Psoas muscle (tissue), 8 donors: ENCODE results near the gene ANXA2. TPM values are rescaled to one million over a fixed set of nuclear protein-coding genes. Genes with fewer than 3 reads are reported as not detected.

Experiments
- ATAC-seq, 4 donors: fragments of 200-7000 bp; cut with Tn5 transposase; one replicate each; pipeline ENCODE4 v1.9.1; 2020; ENCODE audit warnings: moderate library complexity in 3 of 4, mild to moderate bottlenecking in 2 of 4
- DNase-seq, 2 donors: peaks; one replicate each; pipeline ENCODE4 v3.0.0-alpha.2; 2020
- H3K27ac ChIP-seq: fragments of 200-600 bp; one replicate; pipeline ENCODE4 v1.8.0; 2022
- H3K27me3 ChIP-seq, 3 donors: fragments of 200-600 bp in 1 of 3; one replicate each; pipeline versions ENCODE4 v1.6.1 to v1.8.0; 2013 to 2022; ENCODE audit warnings: low read length in 2 of 3, mild to moderate bottlenecking in 2 of 3, moderate library complexity in 1 of 3; ENCODE audit not compliant: insufficient read depth in 3 of 3
- H3K36me3 ChIP-seq, 2 donors: fragments of 200-600 bp in 1 of 2; one replicate each; pipeline versions ENCODE4 v1.6.1 to v1.8.0; 2013 to 2022; ENCODE audit warnings: low read depth in 1 of 2, mild to moderate bottlenecking in 1 of 2, moderate library complexity in 1 of 2; ENCODE audit not compliant: insufficient read depth in 1 of 2
- H3K4me1 ChIP-seq: fragments of 200-600 bp; one replicate; pipeline ENCODE4 v1.8.0; 2022
- H3K4me3 ChIP-seq: fragments of 200-600 bp; one replicate; pipeline ENCODE4 v1.8.0; 2022; ENCODE audit warnings: mild to moderate bottlenecking
- H3K9me3 ChIP-seq: fragments of 200-600 bp; one replicate; pipeline ENCODE4 v1.8.0; 2022
- WGBS, 3 donors: extraction: QIAGEN DNeasy Blood & Tissue Kit; methylation state at CpG; one replicate each; pipeline versions ENCODE4 v1.1.6 to v1.1.7; 2013; 5-methylcytosine and 5-hydroxymethylcytosine counted together
- intact Hi-C, 2 donors: fragments of 100-400 bp; cut with DNase I; formaldehyde crosslinking; loops; one replicate each; pipeline versions ENCODE4 v1.11.0 to v1.14.2; 2022
- polyA plus RNA-seq, 3 donors: library from polyadenylated mRNA; stranded (reverse); fragments of 200-250 nt; gene quantifications; one replicate each; pipeline ENCODE4 v1.2.3, GENCODE V29; 2013
- total RNA-seq, 4 donors: library from RNA; stranded (reverse); fragmentation: NEBNext Ultra II Directional in 2 of 4; extraction: Animal tissue kit (Norgen Biotek cat#: 25700) in 2 of 4; gene quantifications; one replicate each; pipeline versions ENCODE4 v1.2.1 to v1.2.4, GENCODE V29; 2021 to 2023
- TF ChIP-seq, protein P1 (sequence below): fragments of 200-600 bp; IDR thresholded peaks from one replicate; pipeline ENCODE4 v1.8.0; 2022; ENCODE audit warnings: antibody characterized with exemption
- donor health status: healthy with polysubstance abuse.
- donor health status: DM: no; HTN: no; CAD: no; lungs with moderate emphysema.
- donor health status: Bipolar disorder and iron deficiency.
- donor health status: healthy.
- donor health status: DM: yes; HTN: yes; CAD: no.
- donor health status: DM: no; HTN: no; CAD: no.
- donor health status: DM: no; HTN: no; CAD: no.
- donor health status: DM: yes; HTN: yes; CAD: no.

Gene ANXA2
- total and polyA plus RNA-seq, 7 donors: 140 to 2,117 (median 350) TPM

DNA sequence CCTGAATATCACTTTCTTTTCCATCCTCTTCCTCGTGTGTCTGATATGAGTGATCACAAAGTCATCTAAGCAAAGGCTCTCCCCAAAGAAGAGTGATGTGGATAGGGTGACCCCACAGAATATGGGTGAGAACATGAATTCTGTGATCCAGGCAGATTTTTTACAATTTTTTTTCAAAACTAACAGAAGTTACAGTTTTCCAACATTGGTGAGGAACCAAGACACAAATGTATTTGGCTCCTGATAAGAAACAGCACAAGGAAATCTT lies 27.0 kb downstream of the ANXA2 start:
- DNase-seq: no peak
- TF ChIP-seq, protein P1, sequence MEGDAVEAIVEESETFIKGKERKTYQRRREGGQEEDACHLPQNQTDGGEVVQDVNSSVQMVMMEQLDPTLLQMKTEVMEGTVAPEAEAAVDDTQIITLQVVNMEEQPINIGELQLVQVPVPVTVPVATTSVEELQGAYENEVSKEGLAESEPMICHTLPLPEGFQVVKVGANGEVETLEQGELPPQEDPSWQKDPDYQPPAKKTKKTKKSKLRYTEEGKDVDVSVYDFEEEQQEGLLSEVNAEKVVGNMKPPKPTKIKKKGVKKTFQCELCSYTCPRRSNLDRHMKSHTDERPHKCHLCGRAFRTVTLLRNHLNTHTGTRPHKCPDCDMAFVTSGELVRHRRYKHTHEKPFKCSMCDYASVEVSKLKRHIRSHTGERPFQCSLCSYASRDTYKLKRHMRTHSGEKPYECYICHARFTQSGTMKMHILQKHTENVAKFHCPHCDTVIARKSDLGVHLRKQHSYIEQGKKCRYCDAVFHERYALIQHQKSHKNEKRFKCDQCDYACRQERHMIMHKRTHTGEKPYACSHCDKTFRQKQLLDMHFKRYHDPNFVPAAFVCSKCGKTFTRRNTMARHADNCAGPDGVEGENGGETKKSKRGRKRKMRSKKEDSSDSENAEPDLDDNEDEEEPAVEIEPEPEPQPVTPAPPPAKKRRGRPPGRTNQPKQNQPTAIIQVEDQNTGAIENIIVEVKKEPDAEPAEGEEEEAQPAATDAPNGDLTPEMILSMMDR: no peak
- H3K9me3 ChIP-seq: no peaks in the 10 kb centered on the region
- 25 to 38% (median 30%) methylated on average over 1 of the region's 1 CpG for WGBS, 3 donors
- ATAC-seq: no peak
- intact Hi-C loops: loop anchor here in 1 of 2 donors (5.0 kb wide), 1 partner anchor 106 kb away; the partner anchor contains the start of gene ICE2
- peak overlapping the region; percentile 5 for H3K4me3 ChIP-seq
- H3K27ac ChIP-seq: peak overlapping the region; percentile 79
- H3K36me3 ChIP-seq: peaks cover 4 to 33% of the 10 kb centered on the region in 2 donors
- H3K4me1 ChIP-seq: peaks cover 58% of the 10 kb centered on the region
- no peaks in the 10 kb centered on the region for H3K27me3 ChIP-seq

DNA sequence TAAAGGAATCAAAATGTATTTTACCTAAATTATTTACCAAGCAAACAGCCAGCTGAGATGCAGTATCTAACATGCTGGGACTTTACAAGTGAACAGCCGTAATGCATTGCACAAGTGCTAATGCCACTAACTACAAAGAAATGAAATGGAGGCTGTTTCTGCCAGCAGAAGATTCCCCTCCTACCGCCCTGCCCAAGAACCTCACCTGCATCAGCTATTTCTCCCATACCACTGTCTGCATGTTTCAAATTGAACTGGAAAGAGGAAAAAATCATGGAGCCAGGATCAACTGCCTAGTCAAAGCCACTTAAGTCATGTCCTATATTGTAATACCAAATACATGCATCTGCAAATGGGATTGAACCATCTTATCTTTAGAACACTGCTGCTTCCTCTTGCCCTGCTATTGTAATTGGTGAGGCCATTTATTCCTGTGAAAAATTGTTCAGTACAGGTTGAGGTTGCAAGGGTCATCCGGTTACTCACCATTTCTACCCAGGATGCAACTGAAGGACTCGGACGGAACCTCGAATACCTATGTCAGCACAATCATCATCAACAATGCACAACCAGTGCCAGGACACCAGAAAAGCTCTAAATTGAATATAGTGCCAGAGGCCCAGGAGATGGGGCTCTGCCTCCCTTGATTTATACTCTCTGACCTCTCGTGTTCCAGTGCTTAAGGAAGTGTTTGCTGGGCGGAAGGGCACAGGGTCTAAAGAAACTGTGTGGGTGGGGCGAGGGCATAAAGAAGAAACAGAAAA lies 27.5 kb downstream of the ANXA2 start:
- WGBS, 3 donors: 51 to 58% (median 53%) methylated on average over 9 of the region's 9 CpGs
- H3K27ac ChIP-seq: peak overlapping the region; percentile 79

DNA sequence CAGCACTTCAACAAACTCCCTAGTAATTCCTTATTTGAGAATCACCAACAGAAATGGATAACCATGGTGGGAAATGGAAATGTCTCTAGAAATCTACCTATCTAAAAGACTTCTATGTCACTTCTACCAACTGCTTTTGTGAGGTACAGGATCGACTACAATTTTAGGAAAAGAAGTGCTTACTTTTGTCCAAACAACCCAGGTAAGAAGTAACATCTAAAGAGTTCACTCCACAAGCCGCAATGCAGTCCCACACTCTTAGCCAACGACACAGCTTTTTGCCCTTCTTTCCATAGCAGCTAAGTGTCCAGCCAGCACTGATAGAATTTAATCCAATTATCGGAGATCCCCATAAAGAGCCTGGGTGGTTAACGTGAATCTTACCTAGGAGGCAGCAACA lies 28.1 kb downstream of the ANXA2 start:
- ATAC-seq (no peak), DNase-seq (no peak)
- H3K36me3 ChIP-seq: peaks cover 4 to 37% of the 10 kb centered on the region in 2 donors
- H3K27me3 ChIP-seq: no peaks in the 10 kb centered on the region
- TF ChIP-seq, protein P1: no peak
- H3K27ac ChIP-seq: peak overlapping the region; percentile 24
- WGBS, 3 donors: 87 to 90% (median 88%) methylated on average over 5 of the region's 5 CpGs
- no peaks in the 10 kb centered on the region for H3K9me3 ChIP-seq
- intact Hi-C loops: loop anchor here in 1 of 2 donors (5.0 kb wide), 1 partner anchor 108 kb away; the partner anchor contains the start of gene ICE2
- no peak overlapping the region for H3K4me3 ChIP-seq
- peaks cover 48% of the 10 kb centered on the region for H3K4me1 ChIP-seq

More for the DNA sequence above, 27.5 kb downstream of the ANXA2 start:
- intact Hi-C loops: loop anchor here in 1 of 2 donors (5.0 kb wide), 1 partner anchor 107 kb away; the partner anchor contains the start of gene ICE2
- no peak overlapping the region for H3K4me3 ChIP-seq
- no peaks in the 10 kb centered on the region for H3K9me3 ChIP-seq
- TF ChIP-seq, protein P1: no peak
- no peaks in the 10 kb centered on the region for H3K27me3 ChIP-seq
- H3K4me1 ChIP-seq: peaks cover 52% of the 10 kb centered on the region
- H3K36me3 ChIP-seq: peaks cover 4 to 31% of the 10 kb centered on the region in 2 donors
- ATAC-seq (peak; percentile 23 to 52 (median 36)), DNase-seq (no peak)

DNA sequence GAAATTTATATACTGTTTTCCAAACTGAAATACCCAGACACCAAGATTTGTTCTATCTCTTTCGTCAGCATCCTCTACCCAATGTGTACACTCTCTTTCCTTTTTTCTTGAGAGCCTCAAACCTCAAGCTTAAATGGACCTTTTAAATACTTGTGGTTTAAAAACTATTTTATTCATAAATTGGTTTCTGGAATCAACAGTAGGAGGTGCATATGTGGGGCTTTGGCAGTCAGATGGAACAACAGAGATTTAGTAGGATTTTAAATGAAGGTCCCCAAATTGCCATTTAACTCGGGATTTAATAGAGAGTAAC lies 33.2 kb downstream of the ANXA2 start:
- intact Hi-C loops: loop anchor here (5.0 kb wide), 2 partner anchors 33 to 78 kb away; partner anchors contain the start of gene ANXA2 (in 1 of the 2)
- 91 to 97% (median 92%) methylated on average over 2 of the region's 2 CpGs for WGBS, 3 donors
- H3K36me3 ChIP-seq: peaks cover 6 to 71% of the 10 kb centered on the region in 2 donors
- H3K27ac ChIP-seq: peak overlapping the region; percentile 25
- H3K4me1 ChIP-seq: peaks cover 38% of the 10 kb centered on the region
- H3K9me3 ChIP-seq: no peaks in the 10 kb centered on the region
- no peak for DNase-seq
- TF ChIP-seq, protein P1: no peak
- H3K4me3 ChIP-seq: no peak overlapping the region
- ATAC-seq: no peak
- H3K27me3 ChIP-seq: no peaks in the 10 kb centered on the region
